GM04504 (cell line): ENCODE results near the gene FLNA.
A peak's percentile ranks its signal among the peaks of the same experiment; 100 is the strongest.
"Not testable (repeated sequence)": the region's sequence is repeated elsewhere in the genome, so short reads cannot be mapped to it uniquely, and the experiment has no call there.

Experiments
- DNase-seq: peaks from one replicate; pipeline ENCODE4 v3.0.0-alpha.2; 2012; ENCODE audit warnings: low read depth

FLNA gene

DNA sequence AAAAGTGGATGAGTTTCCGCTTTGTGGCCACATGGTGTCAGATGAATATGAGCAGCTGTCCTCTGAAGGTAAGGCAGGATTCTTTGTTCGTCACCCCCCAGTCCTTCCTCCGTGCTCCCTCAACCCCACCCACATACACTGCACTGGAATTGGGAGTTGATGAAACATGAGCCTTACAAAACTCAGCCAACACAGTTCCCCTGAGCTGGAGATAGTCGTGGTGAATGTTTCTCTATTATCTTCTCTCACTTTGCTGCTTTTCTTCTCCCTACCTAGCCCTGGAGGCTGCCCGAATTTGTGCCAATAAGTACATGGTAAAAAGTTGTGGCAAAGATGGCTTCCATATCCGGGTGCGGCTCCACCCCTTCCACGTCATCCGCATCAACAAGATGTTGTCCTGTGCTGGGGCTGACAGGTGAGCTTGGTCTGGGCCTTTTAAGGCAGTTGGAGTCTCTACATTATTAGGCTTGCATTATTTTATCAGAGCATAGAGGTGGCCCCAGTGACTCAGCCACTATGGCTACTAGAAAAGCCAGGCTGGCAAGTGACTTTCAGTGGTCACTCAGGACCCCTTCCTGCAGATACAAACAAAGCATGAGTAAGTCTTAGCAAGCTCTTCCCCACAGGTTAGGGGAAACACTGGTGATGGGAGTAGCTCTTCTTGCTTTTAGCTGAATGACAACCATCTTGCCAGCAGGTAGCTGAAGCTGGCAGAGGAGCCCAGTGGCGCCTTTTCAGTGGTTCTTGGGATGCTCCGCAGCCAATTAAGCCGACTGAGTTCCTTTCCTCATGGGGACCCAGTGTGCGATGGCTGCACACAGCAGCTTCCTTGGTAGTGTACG is 25.3 kb upstream of the FLNA start:
- no peak for DNase-seq

DNA sequence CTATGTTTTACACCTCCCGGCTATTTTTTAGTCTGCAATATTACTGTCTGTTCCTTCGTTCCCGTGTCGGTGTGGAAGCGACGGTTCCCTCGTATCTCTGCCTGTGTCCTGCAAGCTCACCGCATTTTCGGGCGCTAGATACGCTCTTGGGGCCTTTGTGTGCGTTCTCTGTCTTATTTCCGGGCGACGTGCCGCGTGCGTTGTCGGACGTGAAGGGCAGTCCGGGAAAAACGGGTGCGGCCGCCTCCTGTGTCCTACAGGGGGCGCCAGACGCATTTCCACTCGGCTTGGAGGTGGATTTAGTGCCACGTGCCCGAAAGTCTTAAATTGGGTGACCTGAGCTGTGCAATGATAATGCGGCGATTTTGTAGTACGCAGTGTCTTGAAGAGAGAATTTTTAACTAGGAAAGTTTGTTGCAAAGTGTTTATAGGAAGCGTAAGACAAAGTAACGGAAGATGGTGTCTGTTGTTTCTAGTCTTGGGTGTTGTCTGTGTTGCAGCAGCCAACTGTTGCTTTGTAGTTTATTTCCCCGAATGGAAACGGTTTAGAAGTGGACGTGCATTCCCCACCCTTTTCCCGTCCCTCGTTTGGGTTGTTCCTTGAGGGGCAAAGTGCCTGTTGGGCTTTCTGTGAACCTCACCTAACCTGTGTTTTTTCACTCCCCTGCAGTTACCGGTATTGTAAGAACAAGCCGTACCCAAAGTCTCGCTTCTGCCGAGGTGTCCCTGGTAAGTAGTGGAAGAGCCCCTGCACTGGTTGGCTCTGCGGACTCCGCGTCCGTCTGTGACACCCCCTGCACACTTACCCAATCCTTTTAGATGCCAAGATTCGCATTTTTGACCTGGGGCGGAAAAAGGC is 24.5 kb upstream of the FLNA start:
- DNase-seq: no peak

DNA sequence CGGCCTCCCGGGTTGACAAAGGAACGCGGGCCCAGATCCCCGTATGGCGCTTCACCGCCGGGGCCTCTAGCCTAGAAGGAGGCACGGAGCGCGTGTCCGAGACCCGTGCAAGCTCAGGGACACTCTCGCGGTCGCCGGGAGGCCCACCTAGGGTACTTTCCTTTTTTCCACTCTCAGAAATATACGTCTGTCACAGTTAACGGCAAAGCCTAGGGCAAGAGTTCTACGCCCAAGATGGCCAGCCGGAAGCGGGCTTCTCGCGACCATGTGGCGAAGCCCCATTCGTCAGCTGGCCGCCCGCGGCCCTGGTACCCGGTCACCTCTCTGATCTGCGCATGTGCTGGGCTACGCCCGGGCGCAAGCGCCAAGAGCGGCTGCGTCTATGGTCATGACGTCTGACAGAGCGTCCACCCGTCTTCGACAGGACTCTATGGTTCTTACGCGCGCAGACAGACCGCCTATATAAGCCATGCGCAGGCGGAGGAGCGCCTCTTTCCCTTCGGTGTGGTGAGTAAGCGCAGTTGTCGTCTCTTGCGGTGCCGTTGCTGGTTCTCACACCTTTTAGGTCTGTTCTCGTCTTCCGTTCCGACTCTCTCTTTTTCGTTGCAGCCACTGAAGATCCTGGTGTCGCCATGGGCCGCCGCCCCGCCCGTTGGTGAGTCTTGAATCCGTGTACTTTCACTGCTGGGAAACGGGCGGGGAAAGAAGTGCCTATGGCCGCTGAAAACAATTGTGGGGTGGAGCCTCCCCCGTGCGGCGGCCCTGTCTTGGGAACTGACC is 23.6 kb upstream of the FLNA start, which contains the start of gene RPL10:
Gene RPL10 (plus strand): TSS at position 490 of the 780 bp plus-strand sequence. CDS start 143 bp downstream, at position 633.
- DNase-seq: peak; percentile 87

DNA sequence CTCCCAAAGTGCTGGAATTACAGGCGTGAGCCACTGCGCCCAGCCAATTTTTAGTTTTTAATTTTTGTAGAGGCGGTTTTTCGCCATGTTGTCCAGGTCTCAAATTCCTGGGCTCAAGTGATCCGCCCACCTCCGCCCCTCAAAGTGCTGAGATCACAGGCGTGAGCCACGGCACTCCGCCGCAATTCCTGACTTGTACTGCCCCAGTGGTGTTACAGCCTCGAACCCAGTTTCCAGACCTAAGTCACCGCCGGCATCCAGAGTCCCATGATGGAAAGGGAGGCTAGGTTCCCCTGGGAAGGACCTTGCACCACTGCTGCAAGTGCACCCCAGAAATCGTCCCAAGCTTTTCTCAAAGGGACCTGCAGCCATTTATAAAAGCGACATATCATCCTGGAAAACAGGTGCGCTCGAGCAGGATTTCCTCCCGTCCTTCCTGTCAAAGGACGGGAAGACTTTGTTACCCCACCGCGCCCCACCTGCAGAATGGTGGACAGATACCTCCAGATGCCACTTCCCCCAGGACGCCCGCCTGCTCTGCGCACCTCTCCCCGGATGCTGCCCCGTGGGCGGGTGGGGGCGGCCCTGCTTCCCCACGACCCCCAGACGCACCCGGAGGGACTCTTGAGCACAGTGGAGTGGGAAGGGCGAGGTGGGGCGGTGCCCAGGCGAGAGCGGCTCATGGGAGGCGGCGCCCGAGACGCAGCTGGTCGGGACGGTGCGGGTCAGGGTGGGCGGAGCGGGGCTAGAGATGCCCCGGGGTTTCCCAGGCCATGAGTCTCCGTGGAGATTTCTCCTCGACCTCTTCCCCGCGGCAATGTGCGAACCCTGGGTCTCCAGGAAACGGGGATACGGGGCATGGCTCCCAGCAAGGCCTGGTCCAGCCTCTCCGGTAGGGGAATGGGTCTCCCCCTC is 22.8 kb upstream of the FLNA start:
- no peak for DNase-seq

DNA sequence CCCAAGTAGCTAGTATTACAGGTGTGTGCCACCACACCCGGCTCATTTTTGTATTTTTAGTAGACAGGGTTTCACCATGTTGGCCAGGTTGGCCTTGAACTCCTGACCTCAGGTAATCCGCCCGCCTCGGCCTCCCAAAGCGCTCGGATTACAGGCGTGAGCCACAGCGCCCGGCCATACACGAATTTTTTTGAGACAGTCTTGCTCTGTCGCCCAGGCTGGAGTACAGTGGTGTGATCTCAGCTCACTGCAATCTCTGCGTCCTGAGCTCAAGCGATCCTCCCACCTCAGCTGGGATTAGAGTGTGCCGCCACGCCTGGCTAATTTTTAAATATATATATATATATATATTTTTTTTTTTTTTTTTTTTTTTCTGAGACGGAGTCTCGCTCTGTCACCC is 21.9 kb upstream of the FLNA start:
- not testable (repeated sequence) for DNase-seq

DNA sequence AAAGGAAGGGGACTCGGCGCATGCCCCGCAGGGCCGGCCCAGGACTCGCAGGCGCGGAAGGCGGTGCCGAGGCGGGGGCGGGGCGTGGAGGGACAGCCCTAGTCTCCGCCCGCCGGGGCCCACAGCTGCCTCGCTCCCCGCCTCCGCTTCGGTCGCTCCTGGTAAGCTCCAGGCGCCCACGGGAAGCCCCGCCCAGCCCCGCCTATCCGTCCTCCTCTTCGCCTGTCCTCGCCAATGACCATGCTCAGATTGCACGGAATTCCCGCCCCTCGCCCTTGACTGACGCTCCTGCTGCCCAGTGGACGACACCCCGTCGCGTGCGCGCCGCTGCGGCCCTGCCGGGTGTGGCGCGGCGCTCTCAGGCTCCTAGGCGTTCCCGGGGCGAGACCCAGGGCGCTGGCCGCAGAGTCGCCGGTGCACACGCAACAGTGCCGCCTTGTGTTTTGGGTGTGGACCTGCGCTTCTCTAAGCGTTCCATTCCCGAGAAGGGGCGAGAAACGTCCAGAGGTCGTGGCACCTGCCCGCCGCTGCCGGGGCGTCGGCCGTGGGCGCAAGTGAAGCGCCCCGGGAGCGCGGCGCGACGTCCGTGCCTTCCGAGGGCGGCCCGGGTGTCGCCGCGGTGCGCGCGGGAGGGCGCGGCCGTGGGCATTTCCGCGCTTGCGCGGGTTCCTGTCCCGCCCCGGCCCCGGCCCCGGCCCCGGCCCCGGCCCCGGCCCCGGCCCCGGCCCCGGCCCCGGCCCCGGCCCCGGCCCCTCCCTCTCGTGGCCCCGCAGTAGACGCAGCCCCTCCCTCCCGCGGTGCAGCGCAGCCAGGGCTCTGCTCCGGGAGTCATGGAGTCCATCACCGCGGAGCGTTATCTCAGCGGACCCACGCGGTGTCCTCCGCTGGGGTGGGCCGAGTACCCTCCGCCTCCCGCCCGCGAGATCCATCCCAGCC is 15.6 kb upstream of the FLNA start:
- not testable (repeated sequence) for DNase-seq

DNA sequence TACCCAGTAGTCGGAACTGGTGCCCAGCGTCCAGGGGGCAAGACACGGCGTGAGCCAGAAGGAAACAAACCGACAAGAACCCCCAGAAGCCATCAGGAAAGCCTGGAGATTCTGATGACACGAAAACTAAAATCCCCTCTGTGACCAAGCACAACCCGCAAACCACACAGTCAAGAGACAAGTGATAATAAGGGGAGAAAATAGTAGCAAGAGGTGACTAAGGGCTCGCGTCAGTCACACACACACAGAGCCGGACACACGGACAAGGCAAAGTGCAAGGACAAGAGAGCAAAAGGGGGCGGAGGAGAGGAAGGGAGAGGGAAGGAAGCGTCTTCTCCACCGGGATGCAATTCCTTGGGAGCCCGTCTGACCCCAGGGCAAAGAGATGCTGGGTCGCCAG is 14.2 kb upstream of the FLNA start:
- DNase-seq: not testable (repeated sequence)

DNA sequence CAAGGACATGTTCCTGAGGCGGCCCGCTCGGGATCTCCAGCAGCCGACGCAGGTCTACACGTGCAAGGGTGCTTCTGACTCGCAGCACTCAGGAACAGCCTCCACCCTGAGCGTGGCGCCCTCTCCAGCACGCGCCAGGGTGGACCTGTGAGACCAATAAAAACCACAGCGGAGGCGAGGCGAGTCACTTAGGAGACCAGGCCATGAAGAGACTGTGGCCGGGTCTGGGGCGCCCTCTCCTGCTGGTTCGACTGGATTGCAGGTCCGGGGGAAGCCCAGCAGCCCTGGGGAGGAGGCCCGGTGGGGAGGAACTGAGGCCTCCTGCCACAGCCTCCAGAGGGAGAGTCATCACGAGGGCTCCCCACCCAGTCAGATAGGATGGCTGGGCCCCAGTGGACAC is 13.7 kb upstream of the FLNA start:
- DNase-seq: not testable (repeated sequence)

DNA sequence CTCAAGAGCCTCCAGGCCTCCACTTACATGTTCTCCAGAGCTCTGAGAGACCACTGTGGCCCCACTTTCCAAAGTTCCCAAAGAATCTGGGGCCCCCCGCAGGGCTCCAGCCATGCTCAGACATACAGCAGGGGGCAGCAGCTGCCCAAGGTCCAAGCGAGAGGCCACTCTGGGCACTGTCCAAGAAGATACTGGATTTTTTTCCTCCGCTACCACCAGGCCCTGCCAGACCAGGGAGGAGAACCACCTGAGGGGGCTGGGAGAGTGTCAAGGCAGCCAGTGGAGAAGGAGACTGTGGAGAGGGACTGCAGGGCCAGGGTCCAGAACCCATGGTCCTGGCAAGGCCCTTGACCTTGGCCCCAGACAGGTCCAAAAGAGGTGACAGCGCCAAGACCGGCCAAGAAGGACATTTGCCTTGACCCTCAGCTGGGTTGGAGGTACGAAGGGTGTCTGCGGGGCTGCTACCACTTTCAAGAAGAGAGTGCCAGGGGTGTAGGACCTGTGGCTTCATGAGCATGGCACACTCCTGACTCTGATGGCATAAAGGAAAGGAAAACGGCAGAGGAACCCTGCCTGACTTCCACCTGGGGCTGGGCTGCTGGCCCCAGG is 10.0 kb upstream of the FLNA start:
- no peak for DNase-seq

DNA sequence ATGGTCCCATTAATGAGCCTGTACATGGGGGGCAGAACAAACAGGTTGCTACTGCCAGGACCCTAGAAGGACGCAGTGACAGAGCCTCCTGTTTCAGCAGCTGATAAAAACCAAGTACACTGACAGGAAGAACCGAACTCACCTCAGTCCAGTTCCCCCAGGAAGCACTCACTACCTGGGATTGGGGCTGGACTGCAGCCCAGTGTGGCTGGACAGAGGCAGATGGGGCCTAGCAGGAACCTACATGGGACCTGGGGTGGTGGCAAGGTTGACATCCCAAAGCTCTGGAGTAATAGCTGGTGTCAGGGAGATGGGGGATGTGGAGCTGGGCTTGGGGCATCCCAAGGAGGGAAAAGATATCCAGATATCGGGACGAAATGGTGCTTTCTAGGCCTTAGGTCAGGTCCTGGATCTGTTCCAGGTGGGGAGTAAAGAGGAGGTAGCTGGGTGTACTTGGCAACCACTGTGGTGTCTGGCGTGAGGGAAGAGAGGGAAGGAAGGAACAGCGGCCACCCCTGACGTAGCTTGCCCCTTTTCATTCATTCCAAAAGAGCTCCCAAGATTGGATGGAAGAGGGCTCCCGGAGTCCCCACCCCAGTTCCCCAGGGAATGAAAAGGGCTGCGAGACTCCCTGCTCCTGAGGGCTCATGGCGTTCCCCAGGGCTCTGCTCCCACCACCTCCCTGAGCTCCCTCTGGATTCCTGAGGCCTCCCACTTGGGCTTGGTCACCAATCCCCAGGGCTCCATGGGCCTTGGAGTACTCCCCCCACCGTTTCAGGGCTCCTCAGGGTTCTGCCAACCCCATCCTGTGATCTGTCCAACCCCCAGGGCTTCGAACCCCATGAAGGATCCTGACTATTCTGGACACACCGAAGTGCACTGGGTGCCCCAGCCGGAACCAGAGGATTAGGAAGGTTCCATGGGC is 9.2 kb upstream of the FLNA start:
- DNase-seq: no peak

DNA sequence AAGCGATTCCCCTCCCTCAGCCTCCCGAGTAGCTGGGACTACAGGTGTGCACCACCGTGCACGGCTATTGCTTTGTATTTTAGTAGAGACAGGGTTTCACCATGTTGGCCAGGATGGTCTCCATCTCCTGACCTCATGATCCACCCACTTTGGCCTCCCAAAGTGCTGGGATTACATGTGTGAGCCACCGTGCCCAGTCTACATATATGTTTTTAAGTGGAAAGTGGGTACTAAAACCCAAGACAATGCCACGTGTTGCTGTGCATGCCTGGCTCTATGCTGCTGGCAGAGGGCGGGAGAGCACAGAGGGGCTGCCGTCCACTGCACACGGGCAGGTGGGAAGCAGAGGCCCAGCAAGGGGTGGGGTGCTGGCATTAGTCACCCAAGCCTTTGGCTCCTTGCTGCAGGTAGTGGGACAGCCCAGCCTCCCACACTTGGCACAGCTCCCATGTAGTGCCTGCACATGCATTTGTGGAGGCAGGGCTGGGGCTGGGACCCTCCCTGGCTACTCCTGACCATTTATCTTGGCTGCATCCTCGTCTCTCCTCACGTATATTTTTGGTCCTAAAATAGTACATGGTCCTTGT is 8.1 kb upstream of the FLNA start:
- no peak for DNase-seq

DNA sequence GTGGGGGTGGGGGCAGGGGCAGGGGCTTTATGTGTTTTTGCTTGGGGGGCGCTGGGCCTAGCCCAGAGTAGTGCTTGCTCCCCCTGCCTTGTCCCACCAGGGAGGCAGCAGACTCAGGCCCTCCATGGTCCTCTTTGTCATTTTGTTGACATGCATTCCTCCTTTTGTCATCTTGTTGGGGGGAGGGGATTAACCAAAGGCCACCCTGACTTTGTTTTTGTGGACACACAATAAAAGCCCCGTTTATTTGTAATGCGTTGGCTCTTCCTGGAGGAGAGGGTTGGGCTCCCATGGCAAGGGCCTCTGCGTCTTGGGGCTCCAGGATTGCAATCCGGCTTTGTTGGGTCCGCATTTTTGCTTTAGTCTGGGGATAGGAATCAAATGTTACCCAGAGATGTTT is 6.8 kb upstream of the FLNA start:
- DNase-seq: no peak

DNA sequence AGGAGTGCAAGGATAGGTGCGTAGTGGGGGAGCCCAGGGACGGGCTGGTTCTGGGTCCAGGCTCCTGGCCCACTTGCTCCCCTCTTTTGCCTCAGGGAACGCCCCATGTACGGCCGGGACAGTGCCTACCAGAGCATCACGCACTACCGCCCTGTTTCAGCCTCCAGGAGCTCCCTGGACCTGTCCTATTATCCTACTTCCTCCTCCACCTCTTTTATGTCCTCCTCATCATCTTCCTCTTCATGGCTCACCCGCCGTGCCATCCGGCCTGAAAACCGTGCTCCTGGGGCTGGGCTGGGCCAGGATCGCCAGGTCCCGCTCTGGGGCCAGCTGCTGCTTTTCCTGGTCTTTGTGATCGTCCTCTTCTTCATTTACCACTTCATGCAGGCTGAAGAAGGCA is 6.4 kb upstream of the FLNA start:
- no peak for DNase-seq

DNA sequence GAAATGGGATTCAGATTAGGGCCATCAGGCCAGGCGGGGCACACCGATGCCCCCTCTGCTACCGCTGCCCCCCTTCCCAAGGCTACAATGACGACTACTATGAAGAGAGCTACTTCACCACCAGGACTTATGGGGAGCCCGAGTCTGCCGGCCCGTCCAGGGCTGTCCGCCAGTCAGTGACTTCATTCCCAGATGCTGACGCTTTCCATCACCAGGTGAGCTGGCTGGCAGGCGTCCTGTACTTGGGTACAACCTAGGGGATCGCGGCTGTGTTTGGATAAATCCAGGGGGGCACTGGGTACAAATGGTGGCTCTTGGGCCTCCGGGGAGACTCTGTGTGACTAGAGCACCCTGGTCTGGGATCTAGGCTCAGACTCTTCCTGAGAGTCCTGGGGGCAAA is 5.7 kb upstream of the FLNA start:
- no peak for DNase-seq

DNA sequence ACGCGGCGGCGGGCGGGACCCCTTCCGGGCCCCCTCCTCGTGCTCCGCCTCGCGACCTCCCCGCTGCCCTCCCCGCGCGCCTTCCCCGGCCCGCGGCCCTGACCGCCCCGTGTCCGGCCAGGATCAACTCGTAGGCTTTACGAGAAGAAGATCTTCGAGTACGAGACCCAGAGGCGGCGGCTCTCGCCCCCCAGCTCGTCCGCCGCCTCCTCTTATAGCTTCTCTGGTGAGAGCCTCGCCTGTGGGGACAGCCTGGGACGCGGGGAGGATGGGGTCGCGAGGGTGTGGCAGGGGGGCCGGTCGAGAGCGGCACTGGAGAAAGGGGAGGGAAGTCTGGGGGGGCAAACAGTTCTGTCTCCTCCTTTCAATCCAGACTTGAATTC is 5.1 kb upstream of the FLNA start:
- DNase-seq: no peak

DNA sequence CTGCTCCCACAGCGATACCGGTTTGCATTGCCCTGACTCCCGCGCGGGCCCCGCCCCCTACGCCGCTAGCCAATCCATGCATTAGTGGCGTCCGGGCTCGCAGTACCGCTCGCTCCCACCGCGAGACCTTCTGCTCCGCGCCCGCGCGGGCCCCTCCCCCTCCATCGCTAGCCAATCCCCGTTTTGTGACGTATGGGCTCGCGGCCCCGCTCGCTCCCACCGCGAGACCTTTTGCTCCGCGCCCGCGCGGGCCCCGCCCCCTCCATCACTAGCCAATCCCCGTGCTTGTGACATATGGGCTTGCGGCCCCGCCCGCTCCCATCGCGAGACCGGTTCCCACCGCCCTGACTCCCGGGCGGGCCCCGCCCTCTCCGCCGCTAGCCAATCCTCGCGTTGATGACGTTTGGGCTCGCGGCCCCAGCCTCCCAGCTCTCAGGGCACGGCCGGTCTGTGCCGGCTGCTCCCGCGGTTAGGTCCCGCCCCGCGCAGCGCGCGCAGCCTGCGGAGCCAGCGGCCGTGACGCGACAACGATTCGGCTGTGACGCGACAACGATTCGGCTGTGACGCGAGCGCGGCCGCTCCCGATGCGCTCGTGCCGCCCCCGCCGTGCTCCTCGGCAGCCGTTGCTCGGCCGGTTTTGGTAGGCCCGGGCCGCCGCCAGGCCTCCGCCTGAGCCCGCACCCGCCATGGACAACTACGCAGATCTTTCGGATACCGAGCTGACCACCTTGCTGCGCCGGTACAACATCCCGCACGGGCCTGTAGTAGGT is 4.5 kb upstream of the FLNA start, which contains the start of gene EMD:
Gene EMD (plus strand): TSS at position 497 of the 770 bp plus-strand sequence. CDS start 190 bp downstream, at position 687.
- peak; percentile 90 for DNase-seq
